Vagina (tissue), 2 donors: ENCODE data around the gene PXK.

ENCODE experiments used
- POLR2A ChIP-seq, 2 donors: fragments of 450-650 bp; IDR thresholded peaks; one replicate each; pipeline ENCODE4 v1.6.1; 2017; ENCODE audit warnings: antibody characterized with exemption in 2 of 2, mild to moderate bottlenecking in 2 of 2, moderate library complexity in 2 of 2
- TF ChIP-seq, protein P1 (sequence below), 3 experiments: fragments of 450-650 bp in 2 of 3; fragments of 200-600 bp in 1 of 3; sonication (generic) in 1 of 3; IDR thresholded peaks; one replicate each; pipeline ENCODE4 v1.5.1; 2017 to 2019; ENCODE audit warnings: antibody characterized with exemption in 3 of 3, mild to moderate bottlenecking in 2 of 3, moderate library complexity in 2 of 3

DNA sequence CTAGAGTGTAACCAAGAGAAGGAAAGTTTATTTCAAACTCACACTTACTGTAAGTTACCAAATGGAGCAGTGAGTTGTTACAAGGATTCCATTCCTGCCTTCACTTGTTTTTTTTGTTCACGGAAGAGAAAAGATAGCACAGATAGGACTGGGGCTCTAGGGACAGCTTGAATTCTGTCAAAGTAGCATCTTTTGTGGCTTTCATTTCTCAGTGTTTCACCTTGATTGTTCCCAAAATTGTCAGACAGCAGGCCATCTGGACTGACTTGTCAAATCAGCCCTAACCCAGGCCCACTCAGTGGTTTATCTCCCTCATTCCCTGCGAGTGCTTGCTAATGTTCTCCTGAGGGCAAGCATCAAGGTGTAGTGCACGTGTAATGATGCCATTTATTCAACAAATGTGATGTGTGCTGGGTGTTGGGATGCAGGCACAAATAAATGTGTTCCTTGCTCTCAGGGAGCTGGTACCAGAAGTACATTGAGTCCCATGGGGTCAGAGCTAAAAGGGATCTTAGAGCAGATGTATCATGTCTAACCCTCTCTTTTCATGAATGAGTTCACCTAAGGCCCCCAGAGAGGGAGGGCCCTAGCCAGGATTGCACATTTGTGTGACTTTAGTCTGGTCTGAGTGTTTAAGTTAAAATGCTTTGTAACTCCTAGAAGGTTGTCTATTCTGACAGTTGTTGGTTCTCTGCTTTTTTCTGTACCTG lies 51.8 kb downstream of the PXK start:
- TF ChIP-seq, protein P1, sequence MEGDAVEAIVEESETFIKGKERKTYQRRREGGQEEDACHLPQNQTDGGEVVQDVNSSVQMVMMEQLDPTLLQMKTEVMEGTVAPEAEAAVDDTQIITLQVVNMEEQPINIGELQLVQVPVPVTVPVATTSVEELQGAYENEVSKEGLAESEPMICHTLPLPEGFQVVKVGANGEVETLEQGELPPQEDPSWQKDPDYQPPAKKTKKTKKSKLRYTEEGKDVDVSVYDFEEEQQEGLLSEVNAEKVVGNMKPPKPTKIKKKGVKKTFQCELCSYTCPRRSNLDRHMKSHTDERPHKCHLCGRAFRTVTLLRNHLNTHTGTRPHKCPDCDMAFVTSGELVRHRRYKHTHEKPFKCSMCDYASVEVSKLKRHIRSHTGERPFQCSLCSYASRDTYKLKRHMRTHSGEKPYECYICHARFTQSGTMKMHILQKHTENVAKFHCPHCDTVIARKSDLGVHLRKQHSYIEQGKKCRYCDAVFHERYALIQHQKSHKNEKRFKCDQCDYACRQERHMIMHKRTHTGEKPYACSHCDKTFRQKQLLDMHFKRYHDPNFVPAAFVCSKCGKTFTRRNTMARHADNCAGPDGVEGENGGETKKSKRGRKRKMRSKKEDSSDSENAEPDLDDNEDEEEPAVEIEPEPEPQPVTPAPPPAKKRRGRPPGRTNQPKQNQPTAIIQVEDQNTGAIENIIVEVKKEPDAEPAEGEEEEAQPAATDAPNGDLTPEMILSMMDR (IDR thresholded peaks at IDR 0.05): no peak
- TF ChIP-seq POLR2A (IDR thresholded peaks at IDR 0.05): no peak
